IMR-90 (cell line): ENCODE measurements around the gene UNC13B. TPM values are rescaled to one million over a fixed set of nuclear protein-coding genes. Genes with fewer than 3 reads are reported as not detected.
A peak's percentile ranks its signal among the peaks of the same experiment; 100 is the strongest.

Source experiments
- ATAC-seq: fragments of 200-7000 bp; cut with Tn5 transposase; 2 replicates; pipeline ENCODE4 v1.9.1; 2020; ENCODE audit warnings: low read depth, mild to moderate bottlenecking, moderate library complexity
- BruUV-seq: library from RNA; stranded (reverse); fragments of 400-500 nt; replicated peaks from 2 replicates; lab custom pipeline; 2021; lab: Mats Ljungman, UMichigan
- CTCF ChIA-PET: fragments of 300-600 bp; formaldehyde crosslinking; extraction: SDS; loops from one replicate; lab custom pipeline; 2021; ENCODE audit warnings: antibody characterized with exemption; lab: Yijun Ruan, JAX
- POLR2A ChIA-PET: fragments of 300-600 bp; sonication (Branson Sonifier 250); formaldehyde crosslinking; loops from one replicate; lab custom pipeline; 2022; ENCODE audit warnings: antibody characterized with exemption; ENCODE audit not compliant: unreplicated experiment; lab: Charles Lee
- DNase-seq: peaks from one replicate; pipeline ENCODE4 v3.0.0; 2013
- H2AFZ ChIP-seq: replicated peaks from 2 replicates; pipeline ENCODE3; 2013; ENCODE audit warnings: low read length, mild to moderate bottlenecking; ENCODE audit not compliant: poor library complexity
- H2AK5ac ChIP-seq: 2 replicates; pipeline ENCODE4 v1.6.1; 2013; ENCODE audit warnings: low read depth, low read length, inconsistent platforms
- H2AK9ac ChIP-seq: replicated peaks from 2 replicates; pipeline ENCODE3; 2013; ENCODE audit warnings: mild to moderate bottlenecking, low read depth, low read length, moderate library complexity; ENCODE audit not compliant: poor library complexity
- H2BK120ac ChIP-seq: 2 replicates; pipeline ENCODE4 v1.6.1; 2013; ENCODE audit warnings: low read depth, low read length, inconsistent platforms
- H2BK15ac ChIP-seq: 3 replicates; pipeline ENCODE4 v1.6.1; 2013; ENCODE audit warnings: low read depth, low read length, inconsistent platforms
- H2BK20ac ChIP-seq: 2 replicates; pipeline ENCODE4 v1.6.1; 2013; ENCODE audit warnings: low read depth, mild to moderate bottlenecking, inconsistent platforms, low read length, moderate library complexity
- H2BK5ac ChIP-seq: 2 replicates; pipeline ENCODE4 v1.6.1; 2013; ENCODE audit warnings: mild to moderate bottlenecking, low read depth, low read length, inconsistent platforms; ENCODE audit not compliant: poor library complexity, severe bottlenecking
- H3K14ac ChIP-seq: replicated peaks from 2 replicates; pipeline ENCODE4 v1.6.1; 2013; ENCODE audit warnings: low read depth, low read length, inconsistent platforms
- H3K18ac ChIP-seq: 2 replicates; pipeline ENCODE4 v1.6.1; 2013; ENCODE audit warnings: low read depth, low read length, control low read depth
- H3K23ac ChIP-seq: 2 replicates; pipeline ENCODE4 v1.6.1; 2013; ENCODE audit warnings: low read depth, low read length, inconsistent platforms
- H3K27ac ChIP-seq: 2 replicates; pipeline ENCODE4 v1.5.1; 2013; ENCODE audit warnings: mild to moderate bottlenecking, control low read depth, low read length; ENCODE audit not compliant: insufficient read depth
- H3K27me3 ChIP-seq: 2 replicates; pipeline ENCODE4 v1.6.1; 2013; ENCODE audit warnings: low read length; ENCODE audit not compliant: control insufficient read depth, insufficient read depth
- H3K36me3 ChIP-seq: 2 replicates; pipeline ENCODE4 v1.6.1; 2013; ENCODE audit warnings: low read length, mixed read lengths; ENCODE audit not compliant: control insufficient read depth, insufficient read depth
- H3K4ac ChIP-seq: 2 replicates; pipeline ENCODE4 v1.6.1; 2013; ENCODE audit warnings: low read depth, low read length, inconsistent platforms
- H3K4me1 ChIP-seq: 2 replicates; pipeline ENCODE4 v1.6.1; 2013; ENCODE audit warnings: low read length, mixed read lengths; ENCODE audit not compliant: control insufficient read depth, insufficient read depth
- H3K4me2 ChIP-seq: 2 replicates; pipeline ENCODE4 v1.6.1; 2013; ENCODE audit warnings: low read depth, mild to moderate bottlenecking, control low read depth, low read length, moderate library complexity
- H3K4me3 ChIP-seq: 2 replicates; pipeline ENCODE4 v1.5.1; 2013; ENCODE audit warnings: low read depth, mild to moderate bottlenecking, control low read depth, low read length, moderate library complexity; ENCODE audit not compliant: insufficient read depth
- H3K56ac ChIP-seq: 2 replicates; pipeline ENCODE4 v1.6.1; 2013; ENCODE audit warnings: low read length, inconsistent platforms; ENCODE audit not compliant: insufficient read depth; ENCODE audit errors: extremely low read depth
- H3K79me1 ChIP-seq, 2 experiments: 2 replicates each; pipeline ENCODE4 v1.6.1; 2013; ENCODE audit warnings: low read length in 2 of 2, inconsistent platforms in 1 of 2, low read depth in 1 of 2
- H3K9ac ChIP-seq: 2 replicates; pipeline ENCODE4 v1.6.1; 2013; ENCODE audit warnings: low read depth, low read length, control low read depth
- H3K9me1 ChIP-seq: 2 replicates; pipeline ENCODE4 v1.6.1; 2013; ENCODE audit warnings: low read length, inconsistent platforms; ENCODE audit not compliant: insufficient read depth
- H3K9me3 ChIP-seq: 2 replicates; pipeline ENCODE4 v1.6.1; 2013; ENCODE audit warnings: low read length; ENCODE audit not compliant: control insufficient read depth, insufficient read depth
- H4K20me1 ChIP-seq: 2 replicates; pipeline ENCODE4 v1.6.1; 2013; ENCODE audit warnings: low read length, inconsistent platforms; ENCODE audit not compliant: insufficient read depth
- H4K5ac ChIP-seq: 2 replicates; pipeline ENCODE4 v1.6.1; 2013; ENCODE audit warnings: mild to moderate bottlenecking, low read depth, low read length, control low read depth
- H4K8ac ChIP-seq, 2 experiments: 2 replicates each; pipeline ENCODE4 v1.6.1; 2013; ENCODE audit warnings: low read depth in 2 of 2, low read length in 2 of 2, control low read depth in 1 of 2, inconsistent platforms in 1 of 2
- H4K91ac ChIP-seq: 2 replicates; pipeline ENCODE4 v1.6.1; 2013; ENCODE audit warnings: low read depth, low read length, inconsistent platforms; ENCODE audit not compliant: insufficient read depth
- CHD1 ChIP-seq: IDR thresholded peaks from 2 replicates; pipeline ENCODE4 v1.6.1; 2012; ENCODE audit warnings: low read depth, low read length, improper control_type of control experiment
- CTCF ChIP-seq: conservative IDR thresholded peaks from 2 replicates; pipeline ENCODE4 v1.5.1; 2012; ENCODE audit warnings: mild to moderate bottlenecking, low read depth, low read length, improper control_type of control experiment
- FOS ChIP-seq: fragments of 150-350 bp; IDR thresholded peaks from 2 replicates; pipeline ENCODE4 v1.6.1; 2016; ENCODE audit warnings: low read depth, low read length
- MAFK ChIP-seq: IDR thresholded peaks from 2 replicates; pipeline ENCODE4 v1.6.1; 2012; ENCODE audit warnings: low read depth, low read length, improper control_type of control experiment
- MAZ ChIP-seq: IDR thresholded peaks from 2 replicates; pipeline ENCODE4 v1.6.1; 2012; ENCODE audit warnings: low read depth, mild to moderate bottlenecking, low read length, improper control_type of control experiment, moderate library complexity, borderline replicate concordance
- MXI1 ChIP-seq: IDR thresholded peaks from 2 replicates; pipeline ENCODE4 v1.6.1; 2012; ENCODE audit warnings: low read depth, mild to moderate bottlenecking, low read length, moderate library complexity, borderline replicate concordance
- POLR2A ChIP-seq: IDR thresholded peaks from 2 replicates; pipeline ENCODE4 v1.6.1; 2012; ENCODE audit warnings: mild to moderate bottlenecking, low read depth, low read length
- RAD21 ChIP-seq: IDR thresholded peaks from 2 replicates; pipeline ENCODE4 v1.6.1; 2012; ENCODE audit warnings: low read length, improper control_type of control experiment
- RCOR1 ChIP-seq: IDR thresholded peaks from 2 replicates; pipeline ENCODE4 v1.6.1; 2012; ENCODE audit warnings: mild to moderate bottlenecking, low read length, improper control_type of control experiment; ENCODE audit not compliant: insufficient replicate concordance
- WGBS, 2 experiments: methylation state at CpG; one replicate each; pipeline versions ENCODE4 v1.1.5 to v1.1.7; 2013; ENCODE audit warnings: missing lambda C conversion rate in 2 of 2; ENCODE audit not compliant: insufficient read length in 1 of 2; ENCODE audit errors: extremely low coverage in 2 of 2; 5-methylcytosine and 5-hydroxymethylcytosine counted together
- dilution Hi-C: fragments of 300-500 bp; cut with HindIII; formaldehyde crosslinking; loops from one replicate; pipeline ENCODE4 v1.14.3; 2018; ENCODE audit warnings: low sequenced_read_pairs; ENCODE audit not compliant: unreplicated experiment
- in situ Hi-C: fragments of 300-500 bp; cut with MboI; formaldehyde crosslinking; loops from 3 replicates; pipeline ENCODE4 v1.14.3; 2019; ENCODE audit warnings: low sequenced_read_pairs, inconsistent platforms, mixed read lengths
- intact Hi-C: fragments of 100-400 bp; cut with micrococcal nuclease; formaldehyde crosslinking; loops from 2 replicates; pipeline ENCODE4 v1.10.0; 2022
- polyA plus RNA-seq, 3 experiments: library from polyadenylated mRNA; depleted of rRNA; stranded (reverse); fragments of >200 nt; gene quantifications; 2 replicates each; pipeline ENCODE4 v1.2.3, GENCODE V29; 2012; ENCODE audit warnings: low replicate concordance in 1 of 3
- total RNA-seq: library from RNA; depleted of rRNA; stranded (reverse); fragments of >200 nt; gene quantifications from 2 replicates; pipeline ENCODE4 v1.2.3, GENCODE V29; 2012

Gene UNC13B
- total and polyA plus RNA-seq, 2 of the 4 experiments (the other 2 are of a cell fraction) = 7.5 to 14.3 TPM

- peak overlapping the region; percentile 76 for H4K5ac ChIP-seq
- no peaks in the 10 kb centered on the region for H3K27me3 ChIP-seq
- peak; percentile 33 for ATAC-seq
- peaks cover 13% of the 10 kb centered on the region for H3K9me1 ChIP-seq
- TF ChIP-seq MAFK = no peak
- no peak for TF ChIP-seq MXI1
- peak; percentile 45; the same call in 1 of the 2 replicates for TF ChIP-seq MAZ
- no peak for TF ChIP-seq CHD1
- TF ChIP-seq RAD21 = no peak
- peak; percentile 33 for TF ChIP-seq POLR2A
- no peak for TF ChIP-seq CTCF
- no peak for TF ChIP-seq FOS
- no peak for TF ChIP-seq RCOR1
- intact Hi-C loops = no loop called here
- POLR2A ChIA-PET = interaction anchor here (0.6 to 0.9 kb wide), 3 partner anchors 12 to 252 kb away, joined by 3 to 6 read pairs (median 4); partner anchors contain the start of gene STOML2
- CTCF ChIA-PET = interaction anchor here (0.6 to 0.8 kb wide), 2 partner anchors 10 to 146 kb away, joined by 3 to 4 read pairs; no protein-coding TSS in a partner anchor
- H2AK5ac ChIP-seq = peak overlapping the region; percentile 90
- peak overlapping the region; percentile 98 for H3K4me2 ChIP-seq
- dilution Hi-C loops = no loop called here
- no peaks in the 10 kb centered on the region for H3K9me3 ChIP-seq
- H2AK9ac ChIP-seq = peak overlapping the region; percentile 99
- peak overlapping the region; percentile 87 for H2BK5ac ChIP-seq
- peak overlapping the region; percentile 92; the same call in 2 of the 3 replicates for H2BK15ac ChIP-seq
- H4K91ac ChIP-seq = peak overlapping the region; percentile 94
- no TSS peak for BruUV-seq
- H3K56ac ChIP-seq = peak overlapping the region; percentile 84
- peaks cover 17% of the 10 kb centered on the region; the same call in 1 of the 2 replicates for H4K20me1 ChIP-seq
- H2BK20ac ChIP-seq = peak overlapping the region; percentile 27; the same call in 1 of the 2 replicates
- H3K79me1 ChIP-seq = peaks cover 24 to 50% of the 10 kb centered on the region in 2 experiments; a peak in 3 of 4 replicates
- H2AFZ ChIP-seq = peak overlapping the region; percentile 91
- H4K8ac ChIP-seq = peak overlapping the region; percentile 76 to 77
- H2BK120ac ChIP-seq = peak overlapping the region; percentile 83; the same call in 1 of the 2 replicates
- DNase-seq = peak; percentile 94
- in situ Hi-C loops = no loop called here
- H3K23ac ChIP-seq = peak overlapping the region; percentile 73
- H3K4ac ChIP-seq = peak overlapping the region; percentile 86
- no CpG with 5 or more reads among the region's 5 CpGs for WGBS, 2 experiments
- peak overlapping the region; percentile 88 for H3K4me3 ChIP-seq
- peak overlapping the region; percentile 59 for H3K14ac ChIP-seq
- peak overlapping the region; percentile 80 for H3K9ac ChIP-seq
- H3K36me3 ChIP-seq = no peaks in the 10 kb centered on the region
- peak overlapping the region; percentile 85 for H3K27ac ChIP-seq
- H3K4me1 ChIP-seq = peaks cover 23% of the 10 kb centered on the region
- peak overlapping the region; percentile 18 for H3K18ac ChIP-seq
These were observed 47.5 kb upstream of the UNC13B start for GRCh38 chr9:35114113-35114839.
